GM12875 (cell line): ENCODE data around the gene CHORDC1.
"Not testable (repeated sequence)": the region's sequence is repeated elsewhere in the genome, so short reads cannot be mapped to it uniquely, and the experiment has no call there.

ENCODE experiments used
- H3K4me3 ChIP-seq: one replicate; pipeline ENCODE4 v1.5.1; 2011; ENCODE audit warnings: low read depth, low read length, control low read depth
- TF ChIP-seq, protein P1 (sequence below): IDR thresholded peaks from 2 replicates; pipeline ENCODE4 v1.5.1; 2011; ENCODE audit warnings: low read depth, mild to moderate bottlenecking, control low read depth, inconsistent platforms, low read length, moderate library complexity, borderline replicate concordance; ENCODE audit not compliant: insufficient read depth

Gene CHORDC1

GRCh38 chr11:90178751-90179150, 44.1 kb downstream of the CHORDC1 start:
- TF ChIP-seq, protein P1, sequence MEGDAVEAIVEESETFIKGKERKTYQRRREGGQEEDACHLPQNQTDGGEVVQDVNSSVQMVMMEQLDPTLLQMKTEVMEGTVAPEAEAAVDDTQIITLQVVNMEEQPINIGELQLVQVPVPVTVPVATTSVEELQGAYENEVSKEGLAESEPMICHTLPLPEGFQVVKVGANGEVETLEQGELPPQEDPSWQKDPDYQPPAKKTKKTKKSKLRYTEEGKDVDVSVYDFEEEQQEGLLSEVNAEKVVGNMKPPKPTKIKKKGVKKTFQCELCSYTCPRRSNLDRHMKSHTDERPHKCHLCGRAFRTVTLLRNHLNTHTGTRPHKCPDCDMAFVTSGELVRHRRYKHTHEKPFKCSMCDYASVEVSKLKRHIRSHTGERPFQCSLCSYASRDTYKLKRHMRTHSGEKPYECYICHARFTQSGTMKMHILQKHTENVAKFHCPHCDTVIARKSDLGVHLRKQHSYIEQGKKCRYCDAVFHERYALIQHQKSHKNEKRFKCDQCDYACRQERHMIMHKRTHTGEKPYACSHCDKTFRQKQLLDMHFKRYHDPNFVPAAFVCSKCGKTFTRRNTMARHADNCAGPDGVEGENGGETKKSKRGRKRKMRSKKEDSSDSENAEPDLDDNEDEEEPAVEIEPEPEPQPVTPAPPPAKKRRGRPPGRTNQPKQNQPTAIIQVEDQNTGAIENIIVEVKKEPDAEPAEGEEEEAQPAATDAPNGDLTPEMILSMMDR = no peak
- H3K4me3 ChIP-seq = no peak overlapping the region

GRCh38 chr11:90176069-90176468, 46.8 kb downstream of the CHORDC1 start:
- TF ChIP-seq, protein P1 = no peak
- H3K4me3 ChIP-seq = no peak overlapping the region

GRCh38 chr11:90171359-90171758, 51.5 kb downstream of the CHORDC1 start:
- H3K4me3 ChIP-seq = no peak overlapping the region
- TF ChIP-seq, protein P1 = no peak

- TF ChIP-seq, protein P1 = no peak
- H3K4me3 ChIP-seq = no peak overlapping the region
Observed at GRCh38 chr11:90168571-90168970, 54.3 kb downstream of the CHORDC1 start.

GRCh38 chr11:90167704-90168103, 55.1 kb downstream of the CHORDC1 start:
- H3K4me3 ChIP-seq = not testable (repeated sequence)

GRCh38 chr11:90166982-90167573, 55.8 kb downstream of the CHORDC1 start:
- not testable (repeated sequence) for H3K4me3 ChIP-seq
